ENCODE data around the gene PDE1C.

The PDE1C gene

GRCh38 chr7:31970501-31970900 is 99.7 kb downstream of the PDE1C start:
- ChIA-PET CTCF (no interaction called here), POLR2A (no interaction called here)
- TF ChIP-seq L3MBTL2 (conservative IDR thresholded peaks at IDR 0.05): no peak
- TF ChIP-seq LEF1 (IDR thresholded peaks at IDR 0.05; ENCODE audit: borderline replicate concordance): no peak
- TF ChIP-seq SP1 (IDR thresholded peaks at IDR 0.05): no peak
- TF ChIP-seq, protein P1, sequence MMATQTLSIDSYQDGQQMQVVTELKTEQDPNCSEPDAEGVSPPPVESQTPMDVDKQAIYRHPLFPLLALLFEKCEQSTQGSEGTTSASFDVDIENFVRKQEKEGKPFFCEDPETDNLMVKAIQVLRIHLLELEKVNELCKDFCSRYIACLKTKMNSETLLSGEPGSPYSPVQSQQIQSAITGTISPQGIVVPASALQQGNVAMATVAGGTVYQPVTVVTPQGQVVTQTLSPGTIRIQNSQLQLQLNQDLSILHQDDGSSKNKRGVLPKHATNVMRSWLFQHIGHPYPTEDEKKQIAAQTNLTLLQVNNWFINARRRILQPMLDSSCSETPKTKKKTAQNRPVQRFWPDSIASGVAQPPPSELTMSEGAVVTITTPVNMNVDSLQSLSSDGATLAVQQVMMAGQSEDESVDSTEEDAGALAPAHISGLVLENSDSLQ (IDR thresholded peaks at IDR 0.05): no peak
- TF ChIP-seq FOXA1 (IDR thresholded peaks at IDR 0.05): no peak
- no peak for TF ChIP-seq ZNF384 (IDR thresholded peaks at IDR 0.05)
- TF ChIP-seq SUZ12 (IDR thresholded peaks at IDR 0.05): no peak
- TF ChIP-seq ELF4 (IDR thresholded peaks at IDR 0.05): no peak
- TF ChIP-seq TARDBP (IDR thresholded peaks at IDR 0.05): no peak
- no peak for TF ChIP-seq NFRKB (IDR thresholded peaks at IDR 0.05)
- no peak for TF ChIP-seq FOXM1 (IDR thresholded peaks at IDR 0.05; ENCODE audit: borderline replicate concordance)
- no peak for TF ChIP-seq CTBP1 (IDR thresholded peaks at IDR 0.05; ENCODE audit: borderline replicate concordance)
- no peak for TF ChIP-seq FOXK2 (IDR thresholded peaks at IDR 0.05)
- no peak for TF ChIP-seq HDGF (IDR thresholded peaks at IDR 0.05; ENCODE audit: borderline replicate concordance)
- TF ChIP-seq BHLHE40 (IDR thresholded peaks at IDR 0.05; ENCODE audit: borderline replicate concordance): no peak
- TF ChIP-seq ARNT (IDR thresholded peaks at IDR 0.05): no peak
- DNase-seq (ENCODE audit: extremely low spot score): no peak

GRCh38 chr7:31963569-31964175 is 106.5 kb downstream of the PDE1C start:
- TF ChIP-seq CTBP1 (IDR thresholded peaks at IDR 0.05; ENCODE audit: borderline replicate concordance): no peak
- TF ChIP-seq SP1 (IDR thresholded peaks at IDR 0.05): no peak
- TF ChIP-seq FOXA1 (IDR thresholded peaks at IDR 0.05): no peak
- TF ChIP-seq FOXM1 (IDR thresholded peaks at IDR 0.05; ENCODE audit: borderline replicate concordance): no peak
- TF ChIP-seq ELF4 (IDR thresholded peaks at IDR 0.05): no peak
- TF ChIP-seq FOXK2 (IDR thresholded peaks at IDR 0.05): no peak
- POLR2A ChIA-PET: no interaction called here
- CTCF ChIA-PET: no interaction called here
- DNase-seq (ENCODE audit: extremely low spot score): no peak

GRCh38 chr7:31962246-31962645 is 108.0 kb downstream of the PDE1C start:
- ChIA-PET POLR2A (no interaction called here), CTCF (no interaction called here)
- TF ChIP-seq BHLHE40 (IDR thresholded peaks at IDR 0.05; ENCODE audit: borderline replicate concordance) (no peak), FOXM1 (IDR thresholded peaks at IDR 0.05; ENCODE audit: borderline replicate concordance) (no peak), FOXA1 (IDR thresholded peaks at IDR 0.05) (no peak), ELF4 (IDR thresholded peaks at IDR 0.05) (no peak), HDGF (IDR thresholded peaks at IDR 0.05; ENCODE audit: borderline replicate concordance) (no peak)
- TF ChIP-seq, protein P1 (IDR thresholded peaks at IDR 0.05): no peak
- DNase-seq (ENCODE audit: extremely low spot score): no peak

GRCh38 chr7:31958226-31958625 is 112.0 kb downstream of the PDE1C start:
- TF ChIP-seq L3MBTL2 (conservative IDR thresholded peaks at IDR 0.05) (no peak), LEF1 (IDR thresholded peaks at IDR 0.05; ENCODE audit: borderline replicate concordance) (no peak), HDGF (IDR thresholded peaks at IDR 0.05; ENCODE audit: borderline replicate concordance) (no peak), CTBP1 (IDR thresholded peaks at IDR 0.05; ENCODE audit: borderline replicate concordance) (no peak), FOXA1 (IDR thresholded peaks at IDR 0.05) (no peak), SP1 (IDR thresholded peaks at IDR 0.05) (no peak), FOXK2 (IDR thresholded peaks at IDR 0.05) (no peak), TARDBP (IDR thresholded peaks at IDR 0.05) (no peak), SUZ12 (IDR thresholded peaks at IDR 0.05) (no peak), ZNF384 (IDR thresholded peaks at IDR 0.05) (no peak), ARNT (IDR thresholded peaks at IDR 0.05) (no peak), FOXM1 (IDR thresholded peaks at IDR 0.05; ENCODE audit: borderline replicate concordance) (no peak), NFRKB (IDR thresholded peaks at IDR 0.05) (no peak), ELF4 (IDR thresholded peaks at IDR 0.05) (no peak), BHLHE40 (IDR thresholded peaks at IDR 0.05; ENCODE audit: borderline replicate concordance) (no peak)
- TF ChIP-seq, protein P1 (IDR thresholded peaks at IDR 0.05): no peak
- POLR2A ChIA-PET: no interaction called here
- CTCF ChIA-PET: no interaction called here
- no peak for DNase-seq (ENCODE audit: extremely low spot score)

- no peak for TF ChIP-seq CTBP1 (IDR thresholded peaks at IDR 0.05; ENCODE audit: borderline replicate concordance)
- TF ChIP-seq L3MBTL2 (conservative IDR thresholded peaks at IDR 0.05): no peak
- TF ChIP-seq ELF4 (IDR thresholded peaks at IDR 0.05): no peak
- TF ChIP-seq ARNT (IDR thresholded peaks at IDR 0.05): no peak
- TF ChIP-seq, protein P1 (IDR thresholded peaks at IDR 0.05): no peak
- no peak for TF ChIP-seq SUZ12 (IDR thresholded peaks at IDR 0.05)
- no peak for TF ChIP-seq SP1 (IDR thresholded peaks at IDR 0.05)
- ChIA-PET POLR2A (no interaction called here), CTCF (no interaction called here)
- no peak for DNase-seq (ENCODE audit: extremely low spot score)
Measured at GRCh38 chr7:31957756-31958155, 112.5 kb downstream of the PDE1C start.

DNA sequence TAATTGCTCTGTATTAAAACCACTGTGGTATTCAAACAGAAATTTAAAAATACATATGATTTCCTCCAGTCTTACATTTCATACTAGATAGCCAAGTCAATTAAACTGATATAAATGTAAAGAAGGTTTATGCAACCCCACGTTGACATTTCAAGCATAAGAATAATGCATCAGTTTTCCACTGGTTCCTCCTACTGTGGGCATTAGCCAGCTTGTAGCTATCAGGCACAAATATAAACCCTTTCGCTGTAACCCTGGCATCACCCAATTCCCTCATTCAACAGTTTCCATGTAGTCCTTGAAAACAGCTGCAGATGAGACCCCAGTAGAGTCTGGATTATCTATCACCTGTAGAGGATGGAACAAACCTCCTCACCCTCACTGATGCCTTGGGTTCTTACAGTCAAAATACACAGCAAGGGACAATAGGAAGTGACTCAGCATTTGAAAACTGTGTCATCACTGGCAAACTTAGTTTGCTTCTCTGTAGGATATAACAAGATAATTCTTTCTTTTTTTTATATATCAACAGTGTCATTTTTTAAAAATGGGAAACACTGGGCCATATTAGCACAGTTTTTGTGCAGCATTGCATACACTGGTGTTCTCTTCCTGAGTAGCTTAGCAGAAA is 113.0 kb downstream of the PDE1C start:
- DNase-seq (ENCODE audit: extremely low spot score): no peak
- ChIA-PET CTCF (no interaction called here), POLR2A (no interaction called here)

More for the DNA sequence above, 113.0 kb downstream of the PDE1C start:
- no peak for TF ChIP-seq L3MBTL2 (conservative IDR thresholded peaks at IDR 0.05)
- no peak for TF ChIP-seq ELF4 (IDR thresholded peaks at IDR 0.05)
- no peak for TF ChIP-seq SUZ12 (IDR thresholded peaks at IDR 0.05)
- TF ChIP-seq SP1 (IDR thresholded peaks at IDR 0.05): no peak
- TF ChIP-seq CTBP1 (IDR thresholded peaks at IDR 0.05; ENCODE audit: borderline replicate concordance): no peak
- no peak for TF ChIP-seq TARDBP (IDR thresholded peaks at IDR 0.05)
- no peak for TF ChIP-seq BHLHE40 (IDR thresholded peaks at IDR 0.05; ENCODE audit: borderline replicate concordance)
- TF ChIP-seq FOXM1 (IDR thresholded peaks at IDR 0.05; ENCODE audit: borderline replicate concordance): no peak
- no peak for TF ChIP-seq LEF1 (IDR thresholded peaks at IDR 0.05; ENCODE audit: borderline replicate concordance)
- no peak for TF ChIP-seq FOXK2 (IDR thresholded peaks at IDR 0.05)
- TF ChIP-seq NFRKB (IDR thresholded peaks at IDR 0.05): no peak
- TF ChIP-seq, protein P1 (IDR thresholded peaks at IDR 0.05): no peak
- TF ChIP-seq FOXA1 (IDR thresholded peaks at IDR 0.05): no peak
- TF ChIP-seq ZNF384 (IDR thresholded peaks at IDR 0.05): no peak
- TF ChIP-seq HDGF (IDR thresholded peaks at IDR 0.05; ENCODE audit: borderline replicate concordance): no peak
- TF ChIP-seq ARNT (IDR thresholded peaks at IDR 0.05): no peak
